Fibroblast of the aortic adventitia (primary cell): ENCODE data around the gene ARHGAP15. TPM values are rescaled to one million over a fixed set of nuclear protein-coding genes. Genes with fewer than 3 reads are reported as not detected.
A peak's percentile ranks its signal among the peaks of the same experiment; 100 is the strongest.

Experiments used
- DNase-seq: peaks from one replicate; pipeline ENCODE4 v3.0.0-alpha.2; 2010; ENCODE audit warnings: low read depth
- H3K4me3 ChIP-seq: 2 replicates; pipeline ENCODE4 v1.5.1; 2011; ENCODE audit warnings: low read depth, mild to moderate bottlenecking, control low read depth, low read length, moderate library complexity
- total RNA-seq: library from RNA; depleted of rRNA; stranded (reverse); fragments of >200 nt; gene quantifications from 2 replicates; pipeline ENCODE4 v1.2.3, GENCODE V29; 2012; ENCODE audit warnings: low replicate concordance
- TF ChIP-seq, protein P1 (sequence below): IDR thresholded peaks from 2 replicates; pipeline ENCODE4 v1.5.1; 2011; ENCODE audit warnings: mild to moderate bottlenecking, low read length, control low read depth, inconsistent platforms; ENCODE audit not compliant: insufficient read depth

The ARHGAP15 gene
- total RNA-seq, 1 donor: not detected

DNA sequence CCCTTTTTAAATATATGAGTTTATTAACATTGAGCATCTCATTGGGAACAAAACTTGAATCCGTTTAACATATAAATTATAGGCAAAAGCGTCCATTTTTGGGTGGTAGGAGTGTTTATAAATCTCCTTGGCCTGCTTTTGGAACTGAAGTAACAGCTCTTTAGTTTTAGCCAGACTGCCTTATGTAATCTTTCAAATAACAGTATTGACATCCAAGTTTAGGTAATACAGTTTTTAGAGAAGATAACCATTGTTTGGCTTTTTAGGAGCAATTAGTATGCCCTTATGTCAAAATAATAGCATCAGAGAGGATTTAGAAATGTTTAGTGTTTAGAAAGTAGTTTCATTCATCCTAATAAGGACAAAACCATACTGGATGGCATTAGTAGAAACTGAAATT lies 361.9 kb downstream of the ARHGAP15 start:
- no peak for DNase-seq
- H3K4me3 ChIP-seq: no peak overlapping the region
- TF ChIP-seq, protein P1, sequence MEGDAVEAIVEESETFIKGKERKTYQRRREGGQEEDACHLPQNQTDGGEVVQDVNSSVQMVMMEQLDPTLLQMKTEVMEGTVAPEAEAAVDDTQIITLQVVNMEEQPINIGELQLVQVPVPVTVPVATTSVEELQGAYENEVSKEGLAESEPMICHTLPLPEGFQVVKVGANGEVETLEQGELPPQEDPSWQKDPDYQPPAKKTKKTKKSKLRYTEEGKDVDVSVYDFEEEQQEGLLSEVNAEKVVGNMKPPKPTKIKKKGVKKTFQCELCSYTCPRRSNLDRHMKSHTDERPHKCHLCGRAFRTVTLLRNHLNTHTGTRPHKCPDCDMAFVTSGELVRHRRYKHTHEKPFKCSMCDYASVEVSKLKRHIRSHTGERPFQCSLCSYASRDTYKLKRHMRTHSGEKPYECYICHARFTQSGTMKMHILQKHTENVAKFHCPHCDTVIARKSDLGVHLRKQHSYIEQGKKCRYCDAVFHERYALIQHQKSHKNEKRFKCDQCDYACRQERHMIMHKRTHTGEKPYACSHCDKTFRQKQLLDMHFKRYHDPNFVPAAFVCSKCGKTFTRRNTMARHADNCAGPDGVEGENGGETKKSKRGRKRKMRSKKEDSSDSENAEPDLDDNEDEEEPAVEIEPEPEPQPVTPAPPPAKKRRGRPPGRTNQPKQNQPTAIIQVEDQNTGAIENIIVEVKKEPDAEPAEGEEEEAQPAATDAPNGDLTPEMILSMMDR: no peak

DNA sequence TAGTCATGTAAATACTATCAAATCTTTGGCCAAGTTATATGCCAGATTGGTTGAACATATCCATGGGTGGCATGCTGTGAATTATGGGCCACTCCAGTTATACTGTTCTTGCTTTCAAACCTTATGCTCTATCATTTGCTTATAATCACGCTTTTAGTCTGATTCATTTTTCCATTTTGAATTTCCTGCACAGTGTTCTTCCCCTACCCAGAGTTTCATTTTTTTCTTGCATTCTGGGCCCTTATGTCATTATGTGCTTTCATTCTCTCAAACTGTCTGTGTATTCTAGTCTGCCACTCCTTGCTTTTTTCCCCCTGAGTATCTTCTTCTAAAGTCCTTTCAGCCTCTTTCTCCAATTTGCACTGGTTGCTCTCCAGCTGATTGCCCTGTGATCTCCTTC lies 364.1 kb downstream of the ARHGAP15 start:
- TF ChIP-seq, protein P1: no peak

DNA sequence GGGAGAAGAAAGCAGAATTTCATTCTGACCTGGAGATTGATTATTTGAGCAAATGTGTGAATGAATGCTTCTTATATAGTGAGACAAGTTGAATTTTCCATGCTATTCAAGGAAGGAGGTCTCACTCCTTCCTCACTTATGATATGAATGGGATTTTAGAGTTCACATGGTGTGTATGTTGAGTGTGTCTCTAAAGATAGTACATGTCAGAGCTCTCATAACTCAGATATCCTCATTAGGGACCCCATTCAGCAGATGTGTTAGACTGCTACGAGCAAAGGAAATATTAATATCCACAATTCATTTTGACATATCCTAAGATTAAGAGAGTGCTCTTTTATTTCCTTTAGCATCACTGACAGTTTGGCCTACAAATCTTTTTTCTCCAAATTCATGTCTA lies 368.5 kb downstream of the ARHGAP15 start:
- TF ChIP-seq, protein P1: no peak
- no peak overlapping the region for H3K4me3 ChIP-seq
- DNase-seq: no peak

More for the DNA sequence above, 364.1 kb downstream of the ARHGAP15 start:
- DNase-seq: no peak
- no peak overlapping the region for H3K4me3 ChIP-seq

DNA sequence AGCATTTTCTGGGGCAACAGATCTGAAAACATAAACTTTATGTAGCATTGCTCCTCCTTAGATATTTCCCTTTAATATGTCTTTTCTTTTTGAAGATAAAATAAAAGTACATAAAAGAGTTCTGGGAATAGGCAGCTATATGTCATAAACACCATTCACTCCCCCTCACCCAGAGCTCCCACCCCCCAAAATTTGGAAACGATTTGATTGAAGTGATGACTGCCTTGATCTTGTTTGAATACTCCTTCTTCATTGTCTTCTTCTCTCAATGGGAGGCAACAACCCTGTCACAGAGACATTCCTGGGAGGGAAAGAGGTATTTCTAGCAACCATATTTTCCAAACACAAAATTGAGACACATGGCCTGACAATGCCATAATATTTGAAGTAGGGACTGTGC lies 369.3 kb downstream of the ARHGAP15 start:
- TF ChIP-seq, protein P1: no peak
- no peak overlapping the region for H3K4me3 ChIP-seq
- DNase-seq: no peak

DNA sequence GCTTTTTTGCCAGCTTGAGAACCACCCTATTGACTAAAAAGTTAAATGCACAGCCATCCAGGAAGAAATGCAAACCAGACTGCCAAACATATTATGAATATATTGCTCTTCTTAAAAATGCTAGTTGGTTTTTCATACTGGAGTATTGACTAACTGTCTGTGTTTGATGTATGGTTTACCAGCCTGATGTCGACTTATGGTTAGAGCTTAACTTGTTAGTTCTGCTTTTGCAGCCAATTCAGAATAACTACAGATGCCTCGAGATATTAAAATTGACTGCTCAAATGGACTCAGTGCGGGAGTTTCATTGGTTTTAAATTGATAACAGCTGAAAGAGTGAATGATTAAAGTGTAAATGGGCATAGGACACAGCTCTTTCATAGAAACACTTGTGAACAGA lies 369.8 kb downstream of the ARHGAP15 start:
- DNase-seq: no peak
- H3K4me3 ChIP-seq: no peak overlapping the region
- TF ChIP-seq, protein P1: no peak

DNA sequence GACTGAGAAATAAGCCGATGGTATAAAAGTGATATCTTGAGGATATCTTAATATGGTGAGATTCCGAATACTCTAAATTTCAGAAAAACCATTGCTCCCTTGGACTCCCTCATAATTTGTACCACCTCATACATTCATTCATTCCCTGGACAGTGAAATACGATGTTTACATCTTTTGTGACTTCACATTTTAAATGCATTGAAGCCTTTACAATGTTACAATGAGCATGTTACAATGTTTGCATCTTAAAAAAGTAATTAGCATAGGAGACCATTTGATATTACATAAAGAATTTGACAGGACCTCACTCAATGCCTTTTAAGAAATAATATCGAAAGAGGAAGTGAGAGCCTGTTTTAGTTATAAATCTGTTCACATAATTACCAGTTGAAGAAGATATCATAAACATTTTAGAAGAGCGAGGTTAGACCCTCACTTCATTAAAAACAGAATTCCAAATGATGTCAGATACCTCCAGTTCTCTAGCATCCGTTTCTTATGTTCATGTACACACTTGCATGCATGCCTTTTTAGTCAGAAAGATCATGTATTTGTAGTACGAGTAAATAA lies 372.0 kb downstream of the ARHGAP15 start:
- no peak for DNase-seq
- no peak overlapping the region for H3K4me3 ChIP-seq
- TF ChIP-seq, protein P1: no peak

DNA sequence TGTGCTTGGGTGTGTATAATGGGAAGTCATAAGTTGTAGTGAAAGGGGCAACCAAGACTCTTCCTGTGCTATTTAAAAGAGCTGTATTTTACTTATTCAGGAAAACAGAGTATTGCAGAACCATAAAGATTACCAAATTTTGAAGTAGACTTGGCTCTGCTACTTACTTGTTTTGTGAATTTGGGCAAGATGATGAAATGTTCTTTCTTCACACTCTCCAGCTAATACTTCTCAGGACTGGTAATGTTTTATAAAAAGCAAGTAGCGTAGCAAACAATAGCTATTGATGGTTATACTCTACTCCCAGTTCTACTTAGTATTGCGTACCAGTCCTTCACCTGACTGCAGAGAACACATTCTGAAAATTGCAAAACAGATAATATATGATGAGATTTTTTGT lies 374.1 kb downstream of the ARHGAP15 start:
- TF ChIP-seq, protein P1: no peak
- H3K4me3 ChIP-seq: no peak overlapping the region
- peak; percentile 11 for DNase-seq
